Activated naive CD4-positive, alpha-beta T cell treated with Interleukin-2 at 50 U/mL for 16 hours (primary cell): ENCODE results near the gene MOGAT2.

Experiments used
- DNase-seq: peaks from one replicate; pipeline ENCODE4 v3.0.0-alpha.2; 2020

MOGAT2 gene

GRCh38 chr11:75760243-75760642, 42.6 kb downstream of the MOGAT2 start:
- DNase-seq = no peak

GRCh38 chr11:75760710-75761493, 43.3 kb downstream of the MOGAT2 start:
- no peak for DNase-seq

GRCh38 chr11:75762158-75762557, 44.5 kb downstream of the MOGAT2 start:
- no peak for DNase-seq

GRCh38 chr11:75762885-75763284, 45.2 kb downstream of the MOGAT2 start:
- DNase-seq = no peak

- DNase-seq = no peak
These were observed 46.2 kb downstream of the MOGAT2 start for GRCh38 chr11:75763846-75764245.

- no peak for DNase-seq
These were observed 47.5 kb downstream of the MOGAT2 start for GRCh38 chr11:75765116-75765515.

GRCh38 chr11:75766443-75767227, 49.0 kb downstream of the MOGAT2 start:
- no peak for DNase-seq

- no peak for DNase-seq
These were observed 49.6 kb downstream of the MOGAT2 start for GRCh38 chr11:75767228-75767572.

GRCh38 chr11:75767793-75768111, 50.1 kb downstream of the MOGAT2 start:
- DNase-seq = no peak

- peak; percentile 79 for DNase-seq
These were observed 50.7 kb downstream of the MOGAT2 start, which contains the start of gene DGAT2 for GRCh38 chr11:75768112-75768908. Gene DGAT2 (plus strand): TSS chr11:75768778. CDS start chr11:75768992, 214 bp downstream.

GRCh38 chr11:75768909-75769771, 51.5 kb downstream of the MOGAT2 start:
- no peak for DNase-seq

GRCh38 chr11:75770102-75770501, 52.5 kb downstream of the MOGAT2 start:
- no peak for DNase-seq

GRCh38 chr11:75771646-75772410, 54.2 kb downstream of the MOGAT2 start:
- no peak for DNase-seq

GRCh38 chr11:75773595-75774353, 56.1 kb downstream of the MOGAT2 start:
- DNase-seq = no peak

GRCh38 chr11:75775056-75775455, 57.4 kb downstream of the MOGAT2 start:
- no peak for DNase-seq

GRCh38 chr11:75776546-75776945, 58.9 kb downstream of the MOGAT2 start:
- no peak for DNase-seq

GRCh38 chr11:75777461-75778110, 59.9 kb downstream of the MOGAT2 start:
- DNase-seq = no peak

GRCh38 chr11:75778962-75779361, 61.3 kb downstream of the MOGAT2 start:
- no peak for DNase-seq

- no peak for DNase-seq
These were observed 62.3 kb downstream of the MOGAT2 start for GRCh38 chr11:75779960-75780359.

GRCh38 chr11:75780888-75781287, 63.2 kb downstream of the MOGAT2 start:
- DNase-seq = no peak
